ENCODE data around the gene LARGE1. TPM values are rescaled to one million over a fixed set of nuclear protein-coding genes. Genes with fewer than 3 reads are reported as not detected.

The LARGE1 gene
- total RNA-seq, 2 donors from 2014 or later, result 12.5 to 21.1 TPM

DNA sequence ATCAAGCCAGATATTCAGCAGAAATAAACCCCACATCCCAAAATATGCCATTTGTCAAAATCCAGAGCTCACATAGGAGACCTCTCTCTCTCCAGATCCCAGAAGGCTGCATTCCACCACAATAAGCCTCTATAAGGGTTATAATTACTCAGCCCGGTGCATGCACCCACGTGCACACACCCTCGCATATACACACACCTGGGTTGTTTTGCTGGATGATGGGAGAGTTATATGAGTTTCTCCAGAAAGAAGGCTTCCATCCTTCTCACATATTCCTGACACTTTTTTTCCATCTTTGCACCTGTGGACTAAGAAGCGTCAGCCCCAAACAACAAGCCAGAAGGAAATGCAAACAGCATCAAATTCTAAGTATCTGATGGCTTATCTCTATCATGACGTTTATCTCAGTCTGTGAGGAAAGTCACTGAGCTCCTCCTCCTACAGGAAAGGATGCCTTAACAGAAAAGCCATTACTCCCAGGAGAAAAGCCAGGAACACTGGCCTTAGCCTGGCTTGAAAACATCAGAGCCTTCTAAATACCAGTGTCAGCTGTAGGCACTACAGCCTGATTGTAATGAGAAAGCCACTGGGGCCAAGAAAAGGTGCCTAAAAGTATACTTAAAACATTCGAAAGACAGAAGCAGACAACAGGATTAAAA lies 253.2 kb downstream of the LARGE1 start:
- DNase-seq (no peak), ATAC-seq (no peak)
- H3K4me3 ChIP-seq, result no peak overlapping the region
- intact Hi-C loops (cut with DNase I), result no loop called here
- 61 to 64% methylated on average over 6 of the region's 6 CpGs for WGBS, 2 donors
- no peaks in the 10 kb centered on the region for H3K27me3 ChIP-seq
- H3K4me1 ChIP-seq, result peaks cover 7% of the 10 kb centered on the region
- no peaks in the 10 kb centered on the region for H3K9me3 ChIP-seq
- TF ChIP-seq, protein P1, sequence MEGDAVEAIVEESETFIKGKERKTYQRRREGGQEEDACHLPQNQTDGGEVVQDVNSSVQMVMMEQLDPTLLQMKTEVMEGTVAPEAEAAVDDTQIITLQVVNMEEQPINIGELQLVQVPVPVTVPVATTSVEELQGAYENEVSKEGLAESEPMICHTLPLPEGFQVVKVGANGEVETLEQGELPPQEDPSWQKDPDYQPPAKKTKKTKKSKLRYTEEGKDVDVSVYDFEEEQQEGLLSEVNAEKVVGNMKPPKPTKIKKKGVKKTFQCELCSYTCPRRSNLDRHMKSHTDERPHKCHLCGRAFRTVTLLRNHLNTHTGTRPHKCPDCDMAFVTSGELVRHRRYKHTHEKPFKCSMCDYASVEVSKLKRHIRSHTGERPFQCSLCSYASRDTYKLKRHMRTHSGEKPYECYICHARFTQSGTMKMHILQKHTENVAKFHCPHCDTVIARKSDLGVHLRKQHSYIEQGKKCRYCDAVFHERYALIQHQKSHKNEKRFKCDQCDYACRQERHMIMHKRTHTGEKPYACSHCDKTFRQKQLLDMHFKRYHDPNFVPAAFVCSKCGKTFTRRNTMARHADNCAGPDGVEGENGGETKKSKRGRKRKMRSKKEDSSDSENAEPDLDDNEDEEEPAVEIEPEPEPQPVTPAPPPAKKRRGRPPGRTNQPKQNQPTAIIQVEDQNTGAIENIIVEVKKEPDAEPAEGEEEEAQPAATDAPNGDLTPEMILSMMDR (IDR thresholded peaks at IDR 0.05), result no peak
- no peak for TF ChIP-seq POLR2A (IDR thresholded peaks at IDR 0.05)
- H3K36me3 ChIP-seq (replicated peaks in 1 of 2; ENCODE audit: insufficient read depth in 1 of 2, low read depth in 2 of 2), result no peaks in the 10 kb centered on the region
- H3K27ac ChIP-seq, result no peak overlapping the region

DNA sequence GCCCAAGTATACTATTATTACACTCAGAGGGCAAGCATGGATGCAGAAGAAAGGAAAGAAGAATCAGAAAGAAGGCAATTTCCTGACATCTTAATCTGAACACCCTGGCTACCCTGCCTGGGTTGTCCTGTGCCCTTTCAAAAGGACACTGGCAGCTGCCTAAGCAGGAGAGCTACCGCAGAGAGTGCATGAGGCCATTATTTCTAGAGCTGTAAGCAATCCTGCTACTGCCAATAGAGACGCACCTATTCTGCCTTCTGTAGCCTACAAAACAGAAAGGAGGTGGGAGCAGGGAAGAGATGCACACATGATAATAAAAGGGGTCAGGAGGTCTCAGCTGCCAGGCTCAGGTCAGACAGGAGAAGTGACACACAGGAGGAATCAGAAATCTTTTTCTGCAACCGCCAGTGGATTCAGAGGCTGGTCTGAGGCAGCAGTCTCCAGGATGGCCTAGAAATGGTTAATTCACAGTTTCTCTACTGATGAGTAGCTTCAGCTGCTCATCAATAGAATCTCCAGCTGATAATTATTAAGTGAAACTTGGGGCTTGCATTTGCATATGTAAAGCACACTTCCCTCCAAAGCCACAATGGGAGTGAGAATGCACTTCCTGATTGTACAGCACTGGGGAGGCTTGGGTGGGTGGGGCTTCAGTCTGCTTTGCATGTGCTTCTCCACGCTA lies 253.9 kb downstream of the LARGE1 start:
- H3K27me3 ChIP-seq, result no peaks in the 10 kb centered on the region
- WGBS, 2 donors, result 78 to 81% methylated on average over 4 of the region's 4 CpGs
- H3K9me3 ChIP-seq, result no peaks in the 10 kb centered on the region
- ATAC-seq, result no peak
- no peak overlapping the region for H3K4me3 ChIP-seq
- no peaks in the 10 kb centered on the region for H3K36me3 ChIP-seq (replicated peaks in 1 of 2; ENCODE audit: insufficient read depth in 1 of 2, low read depth in 2 of 2)
- no peak for DNase-seq
- no peak overlapping the region for H3K27ac ChIP-seq
- H3K4me1 ChIP-seq, result peaks cover 7% of the 10 kb centered on the region
- no peak for TF ChIP-seq POLR2A (IDR thresholded peaks at IDR 0.05)
- TF ChIP-seq, protein P1 (IDR thresholded peaks at IDR 0.05), result no peak
- intact Hi-C loops (cut with DNase I), result no loop called here

DNA sequence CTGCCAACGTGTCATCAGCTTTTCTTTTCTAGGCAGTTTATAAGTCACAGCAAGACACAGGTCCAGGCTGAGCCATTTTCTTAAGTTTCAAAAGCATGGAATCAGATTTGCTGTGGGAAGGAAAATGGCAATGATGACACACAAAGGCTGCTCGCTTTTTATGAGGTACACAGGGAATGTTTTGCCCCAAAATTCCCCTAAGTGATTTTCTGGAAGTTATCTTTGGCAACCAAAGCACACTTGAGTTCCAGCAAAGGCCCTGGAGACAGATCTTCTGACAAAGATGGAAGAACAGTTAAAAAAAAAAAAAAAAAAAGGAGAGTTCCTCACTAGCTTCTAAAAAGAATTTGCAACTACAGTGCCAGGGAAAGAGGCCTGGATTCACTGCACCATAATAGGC lies 260.8 kb downstream of the LARGE1 start:
- peak overlapping the region in 1 of 4 donors; percentile 12 for H3K27ac ChIP-seq
- intact Hi-C loops (cut with DNase I), result no loop called here
- whole genome bisulfite sequencing, 2 donors, result 63 to 74% methylated on average over 2 of the region's 2 CpGs
- no peaks in the 10 kb centered on the region for H3K36me3 ChIP-seq (replicated peaks in 1 of 2; ENCODE audit: insufficient read depth in 1 of 2, low read depth in 2 of 2)
- no peak for TF ChIP-seq POLR2A (IDR thresholded peaks at IDR 0.05)
- TF ChIP-seq, protein P1 (IDR thresholded peaks at IDR 0.05), result no peak
- H3K9me3 ChIP-seq, result no peaks in the 10 kb centered on the region
- H3K27me3 ChIP-seq, result no peaks in the 10 kb centered on the region
- DNase-seq, result peak in 1 of 4 donors; percentile 3
- H3K4me1 ChIP-seq, result peaks cover 7% of the 10 kb centered on the region
- ATAC-seq, result peak; percentile 24
- H3K4me3 ChIP-seq, result no peak overlapping the region

DNA sequence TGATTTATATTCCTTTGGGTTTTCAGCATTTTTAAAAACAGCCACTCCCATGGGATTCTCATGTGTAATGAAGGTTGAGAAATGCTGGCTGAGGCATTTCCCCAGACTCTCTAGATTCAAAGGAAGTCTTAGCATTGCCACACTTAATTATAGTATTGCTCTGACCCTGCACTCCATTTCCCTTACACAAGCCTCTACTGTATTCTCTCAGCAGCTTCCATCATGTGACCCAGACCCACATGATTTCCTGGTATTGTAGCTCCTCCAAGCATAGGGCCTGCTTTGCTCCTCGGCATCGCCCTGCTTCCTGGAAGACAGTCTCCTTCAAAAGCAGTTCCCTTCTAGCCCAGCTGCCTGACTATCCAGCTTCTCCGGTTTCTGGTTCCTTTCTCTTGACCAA lies 261.5 kb downstream of the LARGE1 start:
- TF ChIP-seq POLR2A (IDR thresholded peaks at IDR 0.05), result no peak
- TF ChIP-seq, protein P1 (IDR thresholded peaks at IDR 0.05), result no peak
- H3K9me3 ChIP-seq, result no peaks in the 10 kb centered on the region
- intact Hi-C loops (cut with DNase I), result no loop called here
- no peak overlapping the region for H3K4me3 ChIP-seq
- H3K27me3 ChIP-seq, result no peaks in the 10 kb centered on the region
- H3K4me1 ChIP-seq, result peaks cover 7% of the 10 kb centered on the region
- H3K27ac ChIP-seq, result peak overlapping the region in 1 of 4 donors; percentile 12
- DNase-seq, result peak; percentile 12 to 24 (median 15)
- no peaks in the 10 kb centered on the region for H3K36me3 ChIP-seq (replicated peaks in 1 of 2; ENCODE audit: insufficient read depth in 1 of 2, low read depth in 2 of 2)
- WGBS, 2 donors, result 74 to 86% methylated on average over 3 of the region's 3 CpGs
- ATAC-seq, result peak; percentile 67

All from body of pancreas (tissue), 4 donors.